Astrocyte of the cerebellum (primary cell): Measurements from ENCODE around the gene AQP5.

Source experiments
- DNase-seq: peaks from one replicate; pipeline ENCODE4 v3.0.0-alpha.2; 2011; ENCODE audit warnings: low read depth
- H3K4me3 ChIP-seq: 2 replicates; pipeline ENCODE4 v1.5.1; 2011; ENCODE audit warnings: mild to moderate bottlenecking, low read depth, low read length, moderate library complexity
- in situ Hi-C: cut with HindIII; loops from 2 replicates; pipeline ENCODE4 v1.10.0; 2017; ENCODE audit warnings: low sequenced_read_pairs
- TF ChIP-seq, protein P1 (sequence below): IDR thresholded peaks from 2 replicates; pipeline ENCODE4 v1.5.1; 2012; ENCODE audit warnings: low read length, low read depth, moderate library complexity, mild to moderate bottlenecking; ENCODE audit errors: missing control alignments

AQP5 gene

DNA sequence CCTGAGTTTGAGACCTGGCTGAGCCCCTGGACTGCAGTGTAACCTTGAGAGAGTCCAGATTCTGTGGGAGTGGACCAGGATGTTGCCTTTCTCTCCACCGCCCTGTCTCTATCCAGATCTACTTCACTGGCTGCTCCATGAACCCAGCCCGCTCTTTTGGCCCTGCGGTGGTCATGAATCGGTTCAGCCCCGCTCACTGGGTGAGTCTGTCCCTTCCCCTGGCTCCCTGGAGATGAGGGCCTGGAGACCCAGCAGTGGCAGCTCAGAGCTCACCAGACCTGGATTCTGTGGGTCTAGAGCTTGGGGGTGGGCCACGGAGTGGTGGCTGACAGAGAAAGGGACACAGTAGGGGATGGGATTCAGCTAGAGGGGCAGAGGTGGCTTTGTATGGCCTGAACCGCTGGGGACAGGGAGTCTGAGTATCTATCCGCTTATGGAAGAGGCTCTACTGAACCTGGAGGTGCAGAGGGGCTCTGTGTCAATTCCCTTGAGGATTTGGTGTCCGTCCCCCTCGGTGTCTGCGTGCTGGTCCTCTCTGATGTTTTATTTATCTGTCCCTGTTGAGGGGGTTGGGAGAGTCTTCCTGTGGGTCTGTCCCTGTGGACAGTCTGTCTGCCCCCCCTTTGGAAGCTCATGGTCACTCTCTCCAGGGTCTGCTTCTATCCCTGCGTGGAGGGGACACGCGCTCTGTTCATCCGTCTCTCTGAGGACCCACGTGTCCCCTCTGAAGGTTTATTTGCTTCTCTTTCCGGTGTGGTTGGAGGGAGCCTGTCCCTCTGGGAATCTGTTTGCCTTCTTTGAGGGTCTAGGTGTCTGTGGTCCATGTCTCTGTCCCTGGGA, 2.5 kb downstream of the AQP5 start:
- TF ChIP-seq, protein P1, sequence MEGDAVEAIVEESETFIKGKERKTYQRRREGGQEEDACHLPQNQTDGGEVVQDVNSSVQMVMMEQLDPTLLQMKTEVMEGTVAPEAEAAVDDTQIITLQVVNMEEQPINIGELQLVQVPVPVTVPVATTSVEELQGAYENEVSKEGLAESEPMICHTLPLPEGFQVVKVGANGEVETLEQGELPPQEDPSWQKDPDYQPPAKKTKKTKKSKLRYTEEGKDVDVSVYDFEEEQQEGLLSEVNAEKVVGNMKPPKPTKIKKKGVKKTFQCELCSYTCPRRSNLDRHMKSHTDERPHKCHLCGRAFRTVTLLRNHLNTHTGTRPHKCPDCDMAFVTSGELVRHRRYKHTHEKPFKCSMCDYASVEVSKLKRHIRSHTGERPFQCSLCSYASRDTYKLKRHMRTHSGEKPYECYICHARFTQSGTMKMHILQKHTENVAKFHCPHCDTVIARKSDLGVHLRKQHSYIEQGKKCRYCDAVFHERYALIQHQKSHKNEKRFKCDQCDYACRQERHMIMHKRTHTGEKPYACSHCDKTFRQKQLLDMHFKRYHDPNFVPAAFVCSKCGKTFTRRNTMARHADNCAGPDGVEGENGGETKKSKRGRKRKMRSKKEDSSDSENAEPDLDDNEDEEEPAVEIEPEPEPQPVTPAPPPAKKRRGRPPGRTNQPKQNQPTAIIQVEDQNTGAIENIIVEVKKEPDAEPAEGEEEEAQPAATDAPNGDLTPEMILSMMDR: no peak
- no peak overlapping the region for H3K4me3 ChIP-seq
- in situ Hi-C loops: no loop called here
- no peak for DNase-seq

DNA sequence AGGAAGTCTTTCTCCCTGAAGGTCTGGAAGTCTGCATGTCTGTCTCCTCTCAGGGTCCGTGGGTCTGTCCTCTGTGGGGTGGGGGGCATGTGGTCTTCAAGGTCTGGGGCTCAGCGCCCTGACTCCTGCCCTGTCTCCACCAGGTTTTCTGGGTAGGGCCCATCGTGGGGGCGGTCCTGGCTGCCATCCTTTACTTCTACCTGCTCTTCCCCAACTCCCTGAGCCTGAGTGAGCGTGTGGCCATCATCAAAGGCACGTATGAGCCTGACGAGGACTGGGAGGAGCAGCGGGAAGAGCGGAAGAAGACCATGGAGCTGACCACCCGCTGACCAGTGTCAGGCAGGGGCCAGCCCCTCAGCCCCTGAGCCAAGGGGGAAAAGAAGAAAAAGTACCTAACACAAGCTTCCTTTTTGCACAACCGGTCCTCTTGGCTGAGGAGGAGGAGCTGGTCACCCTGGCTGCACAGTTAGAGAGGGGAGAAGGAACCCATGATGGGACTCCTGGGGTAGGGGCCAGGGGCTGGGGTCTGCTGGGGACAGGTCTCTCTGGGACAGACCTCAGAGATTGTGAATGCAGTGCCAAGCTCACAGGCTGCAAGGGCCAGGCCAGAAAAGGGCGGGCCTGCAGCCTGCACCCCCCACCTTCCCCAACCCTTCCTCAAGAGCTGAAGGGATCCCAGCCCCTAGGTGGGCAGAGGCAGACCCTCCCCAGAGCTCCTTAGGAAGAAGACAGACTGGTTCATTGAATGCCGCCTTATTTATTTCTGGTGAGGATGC, 3.4 kb downstream of the AQP5 start:
- no peak for DNase-seq

DNA sequence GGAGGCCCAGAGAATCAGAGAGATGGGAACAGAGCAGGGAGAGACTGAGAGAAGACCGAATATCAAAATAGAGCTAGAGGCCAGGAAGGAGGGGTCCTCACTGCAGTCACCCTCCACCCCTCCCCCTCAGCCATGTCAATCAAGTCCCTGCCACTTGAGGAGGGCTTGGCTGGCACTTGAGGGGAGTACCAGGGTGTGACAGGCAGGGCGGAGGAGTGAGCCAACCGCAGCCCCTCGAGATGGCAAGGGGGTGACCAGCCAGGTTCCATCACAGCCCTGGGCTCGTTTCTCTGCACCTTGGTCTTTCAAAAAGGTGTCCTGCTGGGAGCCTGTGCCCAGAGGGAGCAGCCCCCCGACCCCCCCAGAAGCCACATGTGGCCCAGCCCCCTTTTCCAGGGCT, 4.2 kb downstream of the AQP5 start:
- no peak for DNase-seq
- in situ Hi-C loops: loop anchor here (5.0 kb wide), 1 partner anchor 101 kb away; no protein-coding TSS in a partner anchor
- TF ChIP-seq, protein P1: no peak
- H3K4me3 ChIP-seq: no peak overlapping the region

More for the DNA sequence above, 3.4 kb downstream of the AQP5 start:
- in situ Hi-C loops: loop anchor here (5.0 kb wide), 1 partner anchor 102 kb away; no protein-coding TSS in a partner anchor
- TF ChIP-seq, protein P1: no peak
- H3K4me3 ChIP-seq: no peak overlapping the region

DNA sequence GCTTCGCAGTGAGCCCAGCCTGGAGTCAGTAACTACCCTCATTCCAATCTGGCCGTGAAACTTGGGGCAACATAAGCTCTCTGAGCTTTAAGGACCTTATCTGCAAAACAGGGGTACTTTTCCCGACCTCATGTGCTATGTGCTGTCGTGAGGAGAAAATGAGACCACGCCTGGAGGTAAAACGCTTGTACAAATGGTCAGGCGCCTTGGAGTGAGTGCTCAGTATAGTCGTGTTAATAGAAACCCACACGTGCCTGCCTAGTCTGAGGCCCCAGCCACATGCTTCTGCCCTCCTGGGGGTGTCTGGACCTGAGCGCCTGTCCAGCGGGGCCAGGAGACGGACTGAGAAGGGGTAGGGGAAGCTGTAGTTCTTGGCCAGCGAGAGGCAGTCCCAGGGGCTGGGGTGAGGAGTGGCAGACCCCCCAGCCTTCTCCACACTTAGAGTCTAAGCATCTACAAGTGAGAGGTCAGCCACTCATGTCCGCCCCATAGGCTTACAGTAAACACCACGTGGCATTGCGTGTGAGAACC, 4.9 kb downstream of the AQP5 start:
- TF ChIP-seq, protein P1: no peak
- in situ Hi-C loops: loop anchor here (5.0 kb wide), 1 partner anchor 101 kb away; no protein-coding TSS in a partner anchor
- H3K4me3 ChIP-seq: no peak overlapping the region
- DNase-seq: no peak

DNA sequence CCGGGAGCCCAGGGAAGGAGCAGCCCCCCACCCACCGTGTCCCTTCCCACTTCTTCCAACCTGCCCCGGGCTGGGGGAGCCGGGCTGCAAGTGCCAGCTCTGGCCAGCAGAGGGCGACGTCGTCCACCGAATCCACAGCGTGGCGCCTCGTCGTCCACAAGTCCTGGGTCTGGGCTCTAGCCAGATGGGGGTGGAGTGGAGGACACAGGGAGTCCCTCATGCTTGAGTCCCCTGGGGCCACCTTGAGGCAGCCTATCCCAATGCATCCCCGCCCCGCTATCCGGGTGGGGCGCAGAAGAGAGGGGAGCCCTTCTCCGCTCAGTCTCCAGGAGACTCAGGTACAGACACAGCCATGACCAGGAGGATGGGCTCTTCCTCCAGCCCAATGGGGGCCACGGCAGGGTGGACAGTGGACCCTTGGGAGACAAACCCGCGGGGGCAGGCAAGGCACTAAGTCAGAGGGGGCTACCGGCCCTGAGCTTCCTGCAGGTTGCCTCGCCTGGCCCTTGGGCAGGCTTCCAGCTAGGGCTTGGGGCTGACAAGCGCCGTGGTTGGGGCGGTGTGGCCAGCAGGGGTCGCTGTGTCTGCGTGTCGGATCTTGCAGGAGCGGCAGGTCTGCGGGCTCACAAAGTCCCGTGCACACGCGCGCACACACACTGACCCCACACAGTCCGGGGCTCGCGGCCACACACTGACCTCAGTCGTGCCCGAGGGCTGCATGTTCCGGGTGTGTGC, 5.5 kb downstream of the AQP5 start:
- in situ Hi-C loops: loop anchor here (5.0 kb wide), 1 partner anchor 100 kb away; no protein-coding TSS in a partner anchor

More for the DNA sequence above, 5.5 kb downstream of the AQP5 start:
- TF ChIP-seq, protein P1: peak; percentile 81
- H3K4me3 ChIP-seq: peak overlapping the region; percentile 33
- peak; percentile 62 for DNase-seq
